H1 (cell line): Measurements from ENCODE around the gene MEA1. TPM values are rescaled to one million over a fixed set of nuclear protein-coding genes. Genes with fewer than 3 reads are reported as not detected.

ENCODE experiments used
- CHD7 ChIP-seq: fragments of 300-600 bp; sonication (generic); IDR thresholded peaks from 2 replicates; pipeline ENCODE4 v1.7.1; 2012; ENCODE audit warnings: low read length, moderate library complexity, mild to moderate bottlenecking, inconsistent platforms; ENCODE audit not compliant: insufficient replicate concordance
- RNF2 ChIP-seq: fragments of 200-900, 300-1000 bp; sonication (generic); IDR thresholded peaks from 2 replicates; pipeline ENCODE4 v1.7.1; 2016; ENCODE audit warnings: borderline replicate concordance, low read depth, mild to moderate bottlenecking, antibody characterized with exemption, low read length; ENCODE audit not compliant: poor library complexity, severe bottlenecking; ENCODE audit errors: missing control alignments
- USF2 ChIP-seq: IDR thresholded peaks from 2 replicates; pipeline ENCODE4 v1.6.1; 2011; ENCODE audit warnings: low read length, improper control_type of control experiment
- polyA plus RNA-seq, 7 experiments: library from polyadenylated mRNA; depleted of rRNA in 3 of 7; stranded (reverse) in 5 of 7; unstranded in 2 of 7; fragments of >200 nt in 5 of 7; fragments of 200-250 nt in 2 of 7; gene quantifications; 1 replicate in 5 of 7; 2 replicates in 1 of 7; 4 replicates in 1 of 7; pipeline versions ENCODE4 v1.2.1 to v1.2.3, GENCODE V29; 2011 to 2013; ENCODE audit warnings: missing spikeins in 2 of 7, mixed read lengths in 2 of 7
- total RNA-seq: library from RNA; stranded (reverse); fragmentation: NEBNext Ultra II Directional; extraction: Animal tissue kit (Norgen Biotek cat#: 25700); gene quantifications from 2 replicates; pipeline ENCODE4 v1.2.1, GENCODE V29; 2021

The MEA1 gene
- total and polyA plus RNA-seq, 2 of the 8 experiments (the other 6 are each of a cell fraction or from before 2014, with no cell fraction given), result 94.2 to 96.4 TPM

- TF ChIP-seq CHD7 (no peak), USF2 (no peak), RNF2 (no peak)
These were observed 41.9 kb downstream of the MEA1 start (continued) for GRCh38 chr6:42971746-42972327.
